Measurements from ENCODE around the gene OR10H5.
A peak's percentile ranks its signal among the peaks of the same experiment; 100 is the strongest.
"Not testable (repeated sequence)": the region's sequence is repeated elsewhere in the genome, so short reads cannot be mapped to it uniquely, and the experiment has no call there.

The OR10H5 gene

GRCh38 chr19:15812060-15812722 lies 24.7 kb downstream of the OR10H5 start:
- DNase-seq, result peak; percentile 85

- peak; percentile 46 for DNase-seq
Measured at GRCh38 chr19:15813916-15814315, 26.5 kb downstream of the OR10H5 start.

GRCh38 chr19:15815306-15815705 lies 27.8 kb downstream of the OR10H5 start, which contains the start of gene OR10H1:
OR10H1 (minus strand) TSS chr19:15815664; CDS start chr19:15808037, 7,627 bp downstream.
- DNase-seq, result no peak

DNA sequence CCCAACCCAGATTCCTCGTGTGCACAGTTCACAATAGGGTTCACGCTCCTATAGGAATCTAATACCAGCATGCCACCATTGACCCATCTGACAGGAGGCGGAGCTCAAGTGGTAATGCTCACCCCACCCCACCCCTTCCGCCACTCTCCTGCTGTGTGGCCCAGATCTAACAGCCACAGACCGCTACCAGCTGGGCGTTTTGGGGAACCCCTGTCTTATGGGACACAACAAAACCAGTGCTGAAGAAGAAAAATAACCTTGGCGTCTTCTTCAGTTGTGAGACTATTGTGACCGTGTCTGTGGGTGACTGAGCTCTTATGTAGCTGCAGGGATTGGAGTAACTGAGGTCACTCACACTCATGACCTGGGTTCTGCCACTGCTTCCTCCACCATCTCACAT lies 33.2 kb downstream of the OR10H5 start:
- no peak for DNase-seq

- DNase-seq, result no peak
Measured at GRCh38 chr19:15825753-15826152, 38.3 kb downstream of the OR10H5 start.

- no peak for DNase-seq
Measured at GRCh38 chr19:15828121-15828610, 40.7 kb downstream of the OR10H5 start.

- peak; percentile 85 for DNase-seq
Measured at GRCh38 chr19:15828611-15829305, 41.3 kb downstream of the OR10H5 start.

- DNase-seq, result no peak
Measured at GRCh38 chr19:15829306-15829698, 41.8 kb downstream of the OR10H5 start.

- DNase-seq, result no peak
Measured at GRCh38 chr19:15829786-15830185, 42.3 kb downstream of the OR10H5 start.

DNA sequence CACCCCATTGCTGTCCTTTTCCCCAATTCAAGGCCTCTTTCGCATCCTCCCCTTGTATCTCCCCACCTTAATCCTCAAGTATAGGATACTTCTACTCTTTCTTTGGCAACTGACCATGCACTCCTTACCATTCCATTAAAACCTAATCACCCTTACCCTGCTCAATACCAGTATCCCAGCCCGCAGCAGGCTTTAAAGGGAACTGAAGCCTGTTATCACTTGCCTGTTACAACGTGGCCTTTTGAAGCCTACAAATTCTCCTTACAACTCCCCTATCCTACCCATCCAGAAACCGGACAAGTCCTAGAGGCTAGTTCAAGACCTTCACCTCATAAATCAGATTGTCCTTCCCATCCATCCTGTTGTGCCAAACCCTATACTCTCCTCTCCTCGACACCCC lies 44.2 kb downstream of the OR10H5 start:
- DNase-seq, result no peak

GRCh38 chr19:15834232-15834631 lies 46.8 kb downstream of the OR10H5 start:
- peak; percentile 51 for DNase-seq

DNA sequence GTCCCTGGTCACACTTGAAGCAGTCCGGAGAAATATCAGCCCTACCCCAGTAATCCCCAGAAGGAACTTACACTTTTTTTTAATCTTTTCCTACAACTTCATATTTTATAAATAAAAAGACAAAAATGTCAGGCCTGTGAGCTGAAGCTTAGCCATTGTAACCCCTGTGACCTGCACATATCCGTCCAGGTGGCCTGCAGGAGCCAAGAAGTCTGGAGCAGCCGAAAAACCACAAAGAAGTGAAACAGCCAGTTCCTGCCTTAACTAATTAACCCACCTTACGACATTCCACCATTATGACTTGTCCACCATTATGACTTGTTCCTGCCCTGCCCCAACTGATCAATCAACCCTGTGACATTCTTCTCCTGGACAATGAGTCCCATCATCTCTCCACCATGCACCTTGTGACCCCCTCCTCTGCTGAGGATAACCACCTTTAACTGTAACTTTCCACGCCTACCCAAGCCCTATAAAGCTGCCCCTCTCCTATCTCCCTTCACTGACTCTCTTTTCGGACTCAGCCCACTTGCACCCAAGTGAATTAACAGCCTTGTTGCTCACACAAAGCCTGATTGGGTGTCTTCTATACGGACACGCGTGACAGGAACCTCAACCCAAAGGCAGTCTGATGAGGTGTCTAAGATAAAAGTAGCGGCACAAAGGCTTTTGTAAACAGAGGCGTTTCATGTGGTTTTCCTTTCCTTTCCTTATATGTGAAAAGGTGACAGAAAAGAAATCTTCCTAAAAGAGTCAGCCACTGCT lies 48.3 kb downstream of the OR10H5 start:
- DNase-seq, result peak; percentile 82

GRCh38 chr19:15836330-15837220 lies 49.1 kb downstream of the OR10H5 start:
- DNase-seq, result peak; percentile 99

- no peak for DNase-seq
Measured at GRCh38 chr19:15837221-15837731, 49.8 kb downstream of the OR10H5 start.

DNA sequence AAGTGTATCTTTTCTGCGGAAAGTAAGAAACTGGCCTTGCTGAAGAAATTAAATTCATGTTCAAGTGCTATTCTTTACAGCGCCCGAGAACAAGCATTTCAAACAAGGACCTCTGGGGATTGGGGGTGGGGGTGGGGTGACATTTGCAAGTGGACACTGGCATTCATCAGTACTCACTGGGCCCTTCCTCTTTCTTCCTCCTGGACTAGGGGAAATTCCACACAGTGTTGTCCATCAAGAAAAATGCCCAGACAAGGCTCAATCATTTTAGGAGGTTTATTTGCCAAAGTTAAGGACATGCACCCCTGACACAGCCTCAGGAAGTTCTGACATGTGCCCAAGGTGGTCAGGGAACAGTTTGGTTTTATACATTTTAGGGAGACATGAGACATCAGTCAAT lies 50.9 kb downstream of the OR10H5 start:
- DNase-seq, result no peak

DNA sequence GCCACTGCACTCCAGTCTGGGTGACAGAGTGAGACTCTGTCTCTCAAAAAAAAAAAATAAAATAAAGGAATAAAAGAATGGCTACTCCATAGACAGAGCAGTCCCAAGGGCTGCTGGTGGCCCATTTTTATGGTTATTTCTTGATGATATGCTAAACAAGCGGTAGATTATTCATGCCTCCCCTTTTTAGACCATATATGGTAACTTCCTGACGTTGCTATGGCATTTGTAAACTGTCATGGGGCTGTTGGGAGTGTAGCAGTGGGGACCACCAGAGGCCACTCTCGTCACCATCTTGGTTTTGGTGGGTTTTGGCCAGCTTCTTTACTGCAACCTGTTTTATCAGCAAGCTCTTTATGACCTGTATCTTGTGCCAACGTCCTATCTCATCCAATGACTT lies 52.4 kb downstream of the OR10H5 start:
- DNase-seq, result not testable (repeated sequence)

GRCh38 chr19:15840833-15841232 lies 53.4 kb downstream of the OR10H5 start:
- no peak for DNase-seq

GRCh38 chr19:15841875-15842569 lies 54.6 kb downstream of the OR10H5 start:
- peak; percentile 43 for DNase-seq

GRCh38 chr19:15843203-15843893 lies 55.9 kb downstream of the OR10H5 start:
- peak; percentile 52 for DNase-seq

GRCh38 chr19:15843894-15844222 lies 56.4 kb downstream of the OR10H5 start:
- DNase-seq, result not testable (repeated sequence)

DNA sequence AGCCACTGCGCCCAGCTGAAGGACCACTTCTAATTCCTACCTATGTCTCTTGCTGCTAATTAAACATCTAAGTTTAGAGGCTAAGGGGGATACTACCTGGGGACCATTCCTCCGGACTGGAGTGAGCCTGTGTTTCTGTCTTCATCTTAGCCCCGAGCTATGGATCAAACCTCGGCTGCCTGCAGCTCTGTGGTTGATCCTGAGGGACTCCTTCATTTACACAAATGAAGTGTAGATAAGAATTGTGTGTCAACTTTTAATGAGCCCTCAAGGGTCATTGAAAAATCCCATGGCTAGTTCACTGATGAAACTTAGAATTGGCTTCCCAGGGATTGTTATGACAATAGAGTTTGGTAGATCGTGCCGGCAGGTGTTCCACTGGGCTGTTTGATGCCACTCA lies 59.5 kb downstream of the OR10H5 start:
- DNase-seq, result no peak

All from hematopoietic multipotent progenitor cell treated with erythropoietin and hydrocortisone succinate and interleukin-3 and kit ligand, for 6 days (in vitro differentiated cells).